Vagina (tissue), 2 donors: Measurements from ENCODE around the gene SMG6.

Source experiments
- POLR2A ChIP-seq, 2 donors: fragments of 450-650 bp; IDR thresholded peaks; one replicate each; pipeline ENCODE4 v1.6.1; 2017; ENCODE audit warnings: antibody characterized with exemption in 2 of 2, mild to moderate bottlenecking in 2 of 2, moderate library complexity in 2 of 2
- POLR2AphosphoS5 ChIP-seq, 2 donors: sonication (generic); formaldehyde crosslinking; IDR thresholded peaks; one replicate each; pipeline ENCODE4 v1.9.0; 2017; ENCODE audit warnings: antibody characterized with exemption in 2 of 2, mild to moderate bottlenecking in 2 of 2, low read depth in 1 of 2; ENCODE audit not compliant: insufficient read depth in 1 of 2
- TF ChIP-seq, protein P1 (sequence below), 3 experiments: fragments of 450-650 bp in 2 of 3; fragments of 200-600 bp in 1 of 3; sonication (generic) in 1 of 3; IDR thresholded peaks; one replicate each; pipeline ENCODE4 v1.5.1; 2017 to 2019; ENCODE audit warnings: antibody characterized with exemption in 3 of 3, mild to moderate bottlenecking in 2 of 3, moderate library complexity in 2 of 3

DNA sequence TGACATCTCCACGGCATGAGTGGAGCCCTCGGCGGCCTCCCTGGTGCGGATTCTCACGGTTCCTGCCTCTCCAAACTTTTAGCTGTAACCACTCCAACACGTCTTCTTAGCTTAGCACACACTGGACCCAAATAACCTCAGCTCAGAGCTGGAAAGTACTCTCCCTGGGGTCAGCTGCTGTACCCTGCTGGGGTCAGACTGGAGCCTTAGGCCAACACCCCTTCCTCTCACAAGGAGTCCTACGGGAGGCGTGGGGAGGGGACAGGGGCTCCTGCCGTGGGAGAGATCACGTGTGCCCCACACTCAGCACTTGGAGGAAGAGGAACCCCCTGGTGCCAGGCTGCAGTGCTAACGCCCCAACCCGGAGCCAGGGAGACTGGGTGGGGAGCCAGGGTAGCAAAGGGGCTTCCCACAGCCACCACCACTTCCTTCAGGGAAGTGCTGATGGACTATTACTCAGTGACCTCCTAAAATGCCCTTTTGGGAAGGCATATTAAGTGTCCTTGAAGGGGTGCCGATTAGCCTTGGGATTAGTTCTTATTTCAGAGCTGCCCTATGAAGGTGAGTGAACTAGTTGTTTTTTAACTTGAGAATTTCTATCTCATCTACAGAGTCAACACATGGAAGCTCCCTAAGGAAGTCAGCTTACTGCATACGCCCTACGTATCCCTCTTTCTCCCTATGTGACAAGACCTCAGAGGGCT is 124.6 kb downstream of the SMG6 start:
- TF ChIP-seq POLR2A (IDR thresholded peaks at IDR 0.05) (no peak), POLR2AphosphoS5 (IDR thresholded peaks at IDR 0.05; ENCODE audit: insufficient read depth in 1 of 2, low read depth in 1 of 2) (peak in 1 of 2 donors; percentile 15)
- TF ChIP-seq, protein P1, sequence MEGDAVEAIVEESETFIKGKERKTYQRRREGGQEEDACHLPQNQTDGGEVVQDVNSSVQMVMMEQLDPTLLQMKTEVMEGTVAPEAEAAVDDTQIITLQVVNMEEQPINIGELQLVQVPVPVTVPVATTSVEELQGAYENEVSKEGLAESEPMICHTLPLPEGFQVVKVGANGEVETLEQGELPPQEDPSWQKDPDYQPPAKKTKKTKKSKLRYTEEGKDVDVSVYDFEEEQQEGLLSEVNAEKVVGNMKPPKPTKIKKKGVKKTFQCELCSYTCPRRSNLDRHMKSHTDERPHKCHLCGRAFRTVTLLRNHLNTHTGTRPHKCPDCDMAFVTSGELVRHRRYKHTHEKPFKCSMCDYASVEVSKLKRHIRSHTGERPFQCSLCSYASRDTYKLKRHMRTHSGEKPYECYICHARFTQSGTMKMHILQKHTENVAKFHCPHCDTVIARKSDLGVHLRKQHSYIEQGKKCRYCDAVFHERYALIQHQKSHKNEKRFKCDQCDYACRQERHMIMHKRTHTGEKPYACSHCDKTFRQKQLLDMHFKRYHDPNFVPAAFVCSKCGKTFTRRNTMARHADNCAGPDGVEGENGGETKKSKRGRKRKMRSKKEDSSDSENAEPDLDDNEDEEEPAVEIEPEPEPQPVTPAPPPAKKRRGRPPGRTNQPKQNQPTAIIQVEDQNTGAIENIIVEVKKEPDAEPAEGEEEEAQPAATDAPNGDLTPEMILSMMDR (IDR thresholded peaks at IDR 0.05), result no peak
